Nucleus accumbens (tissue), 56 donors: ENCODE data around the gene UNC5A.

ENCODE experiments used
- DNase-seq, 56 donors: peaks; one replicate each; lab custom pipeline; 2025; lab: John Stamatoyannopoulos, UW

The UNC5A gene

GRCh38 chr5:176906126-176906525, 95.8 kb downstream of the UNC5A start:
- DNase-seq = no peak

GRCh38 chr5:176906796-176907195, 96.4 kb downstream of the UNC5A start:
- DNase-seq = no peak

GRCh38 chr5:176908675-176909368, 98.5 kb downstream of the UNC5A start:
- no peak for DNase-seq

GRCh38 chr5:176912115-176912514, 101.8 kb downstream of the UNC5A start:
- no peak for DNase-seq

GRCh38 chr5:176915906-176916305, 105.5 kb downstream of the UNC5A start:
- DNase-seq = no peak

GRCh38 chr5:176916337-176916736, 106.0 kb downstream of the UNC5A start:
- DNase-seq = no peak

- no peak for DNase-seq
Measured at GRCh38 chr5:176918613-176919012, 108.3 kb downstream of the UNC5A start.

GRCh38 chr5:176921714-176922113, 111.4 kb downstream of the UNC5A start:
- DNase-seq = no peak

GRCh38 chr5:176922817-176923216, 112.5 kb downstream of the UNC5A start:
- DNase-seq = no peak

- DNase-seq = no peak
Measured at GRCh38 chr5:176927562-176927961, 117.2 kb downstream of the UNC5A start.

- no peak for DNase-seq
Measured at GRCh38 chr5:176929654-176930053, 119.3 kb downstream of the UNC5A start.
